ENCODE results near the gene RAB3GAP1.
"Not testable (repeated sequence)": the region's sequence is repeated elsewhere in the genome, so short reads cannot be mapped to it uniquely, and the experiment has no call there.

Gene RAB3GAP1

DNA sequence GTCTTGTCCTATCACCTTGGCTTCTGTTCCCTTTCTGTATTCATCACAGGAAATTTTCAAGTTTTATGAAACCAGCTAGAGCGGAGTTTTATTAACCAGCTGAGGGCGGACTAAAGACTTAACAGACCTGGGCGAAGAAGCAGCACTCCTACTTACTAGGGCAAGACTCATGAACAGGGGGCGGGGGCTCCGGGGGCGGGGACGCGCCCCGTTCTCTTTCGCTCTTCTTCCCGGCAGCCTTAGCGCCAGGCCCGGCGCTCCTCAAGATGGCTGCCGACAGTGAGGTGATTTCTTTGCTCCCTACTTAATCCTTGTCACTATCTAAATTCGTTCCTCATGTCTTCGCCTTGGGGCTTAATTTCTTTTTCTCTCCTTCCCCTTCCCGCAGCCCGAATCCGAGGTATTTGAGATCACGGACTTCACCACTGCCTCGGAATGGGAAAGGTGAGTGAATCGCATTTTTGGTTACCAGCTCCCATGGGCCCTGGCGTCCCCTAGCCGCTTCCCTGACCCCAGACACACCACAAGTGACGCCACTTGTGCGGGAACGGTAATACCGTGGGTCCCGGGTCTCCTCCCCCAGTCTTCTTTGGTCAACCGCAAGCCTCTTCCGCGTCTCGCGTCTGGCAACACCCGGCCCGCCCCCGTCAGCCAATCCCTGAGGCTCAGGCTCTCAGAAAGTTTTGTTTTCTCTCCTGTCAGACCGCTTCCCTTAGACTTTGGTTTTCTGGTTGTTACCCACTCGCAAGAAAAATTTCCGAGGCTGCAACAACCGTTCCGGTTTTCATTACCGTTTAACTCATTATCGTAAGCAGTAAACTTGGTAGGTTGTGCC is at the start of gene RAB3GAP1:
TSS of gene RAB3GAP1 (plus strand) at position 251 of the 835 bp plus-strand sequence. CDS start at position 267, 16 bp downstream.
- DNase-seq: peak; percentile 95

GRCh38 chr2:135002836-135003235 is 49.3 kb upstream of the RAB3GAP1 start:
- DNase-seq: no peak

GRCh38 chr2:135004005-135004746 is 47.9 kb upstream of the RAB3GAP1 start:
- peak; percentile 81 for DNase-seq

DNA sequence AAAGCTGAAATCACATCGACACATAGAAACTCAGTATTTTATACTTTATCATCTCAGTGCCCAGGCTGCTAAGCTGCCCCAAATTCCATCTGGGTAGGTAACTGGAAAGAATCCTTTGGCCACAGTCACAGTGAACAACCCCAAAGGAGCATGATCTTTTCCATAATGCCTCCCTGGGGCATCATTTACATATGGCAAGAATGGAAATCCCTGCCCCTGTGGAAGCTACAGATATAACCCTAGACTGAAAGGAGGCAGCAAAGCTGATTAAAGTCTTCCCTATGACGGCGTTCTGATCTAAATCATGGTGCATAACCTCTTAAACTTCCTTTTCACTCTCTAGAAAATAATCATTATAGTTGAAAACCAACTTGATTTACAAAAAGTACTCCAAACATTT is 46.3 kb upstream of the RAB3GAP1 start:
- no peak for DNase-seq

DNA sequence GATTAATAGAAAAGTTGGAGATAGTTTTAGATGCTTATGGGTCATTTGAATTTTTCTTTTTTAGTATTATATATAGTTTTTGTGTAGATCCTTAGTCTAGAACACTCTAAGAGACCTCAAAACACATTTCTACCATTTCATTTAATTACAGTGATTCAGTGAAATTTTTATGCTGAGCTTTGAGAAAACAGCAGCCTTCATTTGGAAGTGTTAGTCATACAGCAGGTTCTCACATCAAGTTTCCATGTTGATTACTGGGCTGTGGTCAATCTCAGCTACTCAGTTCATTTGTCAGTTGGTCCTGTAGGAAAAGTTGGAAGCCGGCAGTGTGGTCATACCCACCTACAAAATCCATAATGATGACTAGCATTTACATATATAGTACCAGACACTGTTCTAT is 42.8 kb upstream of the RAB3GAP1 start:
- no peak for DNase-seq

- DNase-seq: peak; percentile 36
These were observed 41.7 kb upstream of the RAB3GAP1 start for GRCh38 chr2:135010200-135010942.

- no peak for DNase-seq
These were observed 40.5 kb upstream of the RAB3GAP1 start for GRCh38 chr2:135011633-135012032.

DNA sequence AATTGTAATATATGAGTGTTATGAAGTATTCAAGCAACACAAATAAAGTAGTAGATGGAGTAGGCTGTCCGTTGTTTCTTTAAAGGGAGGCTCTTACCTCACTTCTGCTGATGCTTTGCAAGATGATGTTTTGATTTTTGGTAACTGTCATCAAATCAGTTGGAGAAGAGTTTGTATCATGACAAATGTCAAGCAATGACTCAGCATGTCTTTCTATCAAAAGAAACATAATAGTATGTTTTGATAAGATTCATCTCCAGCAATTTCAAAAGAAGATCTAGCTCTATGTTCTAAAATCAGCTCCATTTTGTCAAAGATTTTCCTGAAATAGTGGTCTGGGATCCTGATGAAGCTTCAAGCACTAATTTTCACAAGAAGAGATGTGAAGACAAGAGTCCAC is 30.5 kb upstream of the RAB3GAP1 start:
- no peak for DNase-seq

DNA sequence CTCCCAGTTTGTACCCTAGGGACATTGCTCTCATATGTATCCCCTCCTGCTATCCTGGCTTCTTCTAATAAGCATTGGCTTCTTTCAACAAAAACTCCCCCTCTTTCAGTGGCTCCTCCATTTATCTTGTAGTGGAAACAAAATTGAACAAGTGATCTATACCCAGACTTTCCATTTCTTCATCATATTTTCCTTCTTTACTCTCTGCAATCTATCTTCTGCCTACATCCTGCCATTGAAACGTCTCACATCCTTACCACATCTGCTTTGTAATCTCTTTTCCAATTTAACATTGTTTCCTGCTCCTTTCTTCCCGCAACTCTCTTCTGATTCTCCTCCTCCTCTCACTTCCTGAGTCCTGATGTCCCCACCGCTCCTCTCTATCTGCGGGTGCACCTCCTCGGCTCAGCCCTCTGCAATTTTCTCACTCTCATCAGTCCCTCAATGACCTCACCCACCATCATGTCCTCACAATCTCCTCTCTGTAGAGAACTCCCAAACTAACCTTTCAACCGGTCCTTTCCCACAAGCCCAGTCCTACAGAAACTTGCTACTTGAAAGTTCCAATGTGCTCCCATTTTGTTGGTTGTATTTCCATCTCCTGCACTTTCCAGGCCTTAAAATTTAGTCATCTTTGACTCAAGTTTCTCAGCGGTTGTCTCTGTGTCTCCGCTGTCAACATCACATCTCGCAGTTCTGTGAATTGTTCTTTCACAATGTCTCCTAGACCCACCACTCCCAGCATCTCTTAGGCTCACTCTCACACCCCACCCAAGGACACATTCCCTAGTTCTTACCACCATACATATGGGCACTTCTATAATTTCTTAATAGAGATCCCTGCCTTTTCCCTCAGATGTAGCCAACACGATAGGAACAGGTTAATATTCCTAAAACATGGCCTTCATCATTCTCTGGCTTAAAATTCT is 28.9 kb upstream of the RAB3GAP1 start:
- no peak for DNase-seq

DNA sequence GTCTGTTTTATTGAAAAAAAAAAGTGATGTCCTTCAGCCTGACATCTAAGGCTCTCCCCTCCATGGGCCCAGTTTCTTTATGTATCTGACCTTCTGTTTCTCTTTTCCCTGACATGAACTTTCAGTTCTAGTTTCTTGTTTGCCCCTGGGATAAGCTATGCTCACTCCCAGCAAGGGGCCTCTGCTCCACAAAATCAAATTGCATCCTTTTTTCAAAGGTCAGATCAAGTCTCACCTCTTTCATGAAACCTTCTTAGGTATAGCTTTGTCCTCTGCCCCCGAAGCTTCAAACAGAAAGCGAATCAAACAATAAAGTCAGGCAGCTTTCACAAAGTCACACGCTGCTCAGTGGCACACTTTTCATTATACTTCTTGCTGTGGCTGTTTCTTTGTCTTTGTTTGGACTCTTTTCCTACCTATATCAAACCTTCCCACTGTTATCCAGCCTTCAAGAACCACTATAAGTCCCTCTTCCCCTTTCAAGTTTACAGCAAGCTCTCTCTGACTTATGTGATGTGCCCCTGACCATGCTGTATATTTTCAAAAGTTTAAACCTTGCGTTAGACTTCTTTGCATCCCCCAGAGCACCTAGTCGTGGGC is 28.1 kb upstream of the RAB3GAP1 start:
- no peak for DNase-seq

DNA sequence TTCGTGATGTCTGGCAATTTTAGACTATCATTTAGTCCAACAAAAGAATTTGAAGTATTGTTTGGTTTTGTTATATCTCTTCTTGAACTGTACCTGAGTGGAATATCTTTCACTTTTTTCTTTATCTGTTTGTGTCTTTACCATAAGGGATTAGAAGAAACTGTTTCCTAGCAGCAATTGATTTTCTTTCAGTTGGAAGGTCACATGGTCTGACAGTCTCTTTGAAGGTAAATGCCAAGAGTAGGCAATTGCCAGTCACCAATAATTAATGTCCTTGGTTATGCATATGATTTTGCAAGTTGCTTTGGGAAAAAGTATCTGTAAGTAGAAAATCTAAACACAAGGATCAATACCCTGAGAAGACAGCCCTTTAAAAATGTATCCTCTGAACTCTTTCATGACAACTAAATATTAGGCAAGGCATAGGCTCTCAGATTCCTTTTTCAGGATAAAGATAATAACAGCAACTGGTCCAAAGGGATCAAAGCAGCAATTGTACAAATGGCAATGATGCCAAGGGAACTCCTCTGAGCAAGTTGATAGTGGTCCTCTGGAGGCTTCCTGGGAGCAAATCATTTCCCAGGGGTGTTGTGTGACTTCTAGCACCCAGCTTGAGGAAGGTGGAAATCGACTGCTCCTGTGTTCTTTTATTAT is 22.5 kb upstream of the RAB3GAP1 start:
- DNase-seq: no peak

DNA sequence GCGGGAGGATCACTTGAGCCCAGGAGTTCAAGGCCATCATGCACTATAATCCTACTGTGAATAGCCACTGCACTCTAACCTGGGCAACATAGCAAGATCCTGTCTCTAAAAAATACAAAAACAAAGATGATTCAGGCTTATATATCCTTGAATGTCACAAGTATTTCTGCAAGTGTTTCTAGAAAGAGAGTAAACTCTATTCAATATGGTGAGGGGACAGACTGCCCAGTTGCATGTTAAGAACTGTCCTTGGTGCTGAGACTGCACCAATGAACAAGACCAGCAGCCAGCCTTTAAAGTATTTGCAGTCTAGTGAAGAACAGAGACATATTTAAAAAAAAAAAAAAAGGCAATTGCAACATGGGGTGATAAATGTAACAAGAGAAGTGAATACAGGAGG is 21.3 kb upstream of the RAB3GAP1 start:
- peak; percentile 5 for DNase-seq

DNA sequence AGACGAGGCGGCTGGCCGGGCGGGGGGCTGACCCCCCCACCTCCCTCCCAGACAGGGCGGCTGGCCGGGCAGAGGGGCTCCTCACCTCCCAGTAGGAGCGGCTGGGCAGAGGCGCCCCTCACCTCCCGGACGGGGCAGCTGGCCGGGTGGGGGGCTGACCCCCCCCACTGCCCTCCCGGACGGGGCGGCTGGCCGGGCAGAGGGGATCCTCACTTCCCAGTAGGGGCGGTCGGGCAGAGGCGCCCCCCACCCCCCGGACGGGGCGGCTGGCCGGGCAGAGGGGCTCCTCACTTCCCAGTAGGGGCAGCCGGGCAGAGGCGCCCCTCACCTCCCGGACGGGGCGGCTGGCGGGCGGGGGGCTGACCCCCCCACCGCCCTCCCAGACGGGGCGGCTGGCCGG is 18.9 kb upstream of the RAB3GAP1 start:
- not testable (repeated sequence) for DNase-seq

GRCh38 chr2:135037831-135038230 is 14.3 kb upstream of the RAB3GAP1 start:
- DNase-seq: no peak

- peak; percentile 27 for DNase-seq
These were observed 8.7 kb upstream of the RAB3GAP1 start for GRCh38 chr2:135043345-135043744.

DNA sequence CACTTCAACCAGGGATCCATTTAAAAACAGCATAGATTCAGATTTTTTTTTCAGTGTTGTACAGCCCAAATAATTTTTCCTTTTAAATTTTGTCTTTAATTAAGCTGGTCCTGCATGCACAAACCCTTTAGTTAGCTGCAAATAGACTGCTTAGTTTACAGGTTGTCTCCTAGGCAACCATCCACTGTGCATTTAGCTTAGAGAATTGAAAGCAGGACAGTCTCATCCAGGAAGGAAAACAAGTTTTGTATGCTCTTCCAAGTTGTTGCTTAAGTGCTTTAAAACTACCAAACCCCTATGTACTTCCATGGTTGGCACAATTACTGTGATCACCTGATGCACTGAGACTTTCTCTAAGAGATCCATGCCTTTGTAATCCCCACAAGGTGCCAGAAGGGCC is 4.8 kb upstream of the RAB3GAP1 start, which contains the start of gene MAP3K19:
TSS of gene MAP3K19 (minus strand) at position 148 of the 400 bp plus-strand sequence. CDS start 22,800 bp downstream, outside the sequence.
- DNase-seq: no peak

DNA sequence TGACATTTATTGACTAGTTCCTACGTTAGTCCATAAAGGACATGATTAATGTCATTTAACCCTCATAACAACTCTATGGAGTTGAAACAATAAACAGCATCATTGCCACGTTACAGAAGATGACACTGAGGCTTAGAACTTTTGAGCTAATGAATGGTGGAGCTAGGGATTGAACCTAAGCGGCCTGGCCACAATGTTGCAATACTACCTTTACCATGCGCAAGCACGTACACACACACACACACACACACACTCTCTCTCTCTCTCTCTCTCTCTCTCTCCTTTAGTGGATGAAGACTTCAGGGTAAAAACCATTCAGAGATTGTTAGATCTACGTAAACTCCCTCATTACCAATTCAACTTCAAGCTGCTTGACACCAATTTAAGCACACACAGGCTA is 4.0 kb upstream of the RAB3GAP1 start:
- DNase-seq: no peak

- no peak for DNase-seq
These were observed 2.0 kb upstream of the RAB3GAP1 start for GRCh38 chr2:135050132-135050531.

DNA sequence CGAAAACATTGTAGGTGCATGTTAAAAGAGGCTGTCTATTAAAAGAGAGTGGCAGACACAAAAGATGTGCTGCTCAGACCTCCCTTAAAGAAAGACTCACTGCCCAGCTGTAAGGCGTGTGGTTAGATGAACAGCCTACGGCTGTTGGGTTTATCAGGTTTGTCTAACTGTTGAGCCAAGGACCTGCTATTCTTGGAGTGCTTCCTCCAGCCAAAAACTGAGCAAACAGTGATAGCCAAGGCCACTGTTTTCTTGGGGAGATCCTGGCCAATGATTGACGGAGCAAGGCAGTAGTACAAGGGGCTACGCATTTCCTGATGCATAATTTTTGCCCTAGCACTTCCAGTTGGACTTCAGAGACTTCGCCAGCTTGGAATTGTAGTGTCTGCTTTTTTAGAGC is 1.4 kb upstream of the RAB3GAP1 start:
- DNase-seq: no peak

DNA sequence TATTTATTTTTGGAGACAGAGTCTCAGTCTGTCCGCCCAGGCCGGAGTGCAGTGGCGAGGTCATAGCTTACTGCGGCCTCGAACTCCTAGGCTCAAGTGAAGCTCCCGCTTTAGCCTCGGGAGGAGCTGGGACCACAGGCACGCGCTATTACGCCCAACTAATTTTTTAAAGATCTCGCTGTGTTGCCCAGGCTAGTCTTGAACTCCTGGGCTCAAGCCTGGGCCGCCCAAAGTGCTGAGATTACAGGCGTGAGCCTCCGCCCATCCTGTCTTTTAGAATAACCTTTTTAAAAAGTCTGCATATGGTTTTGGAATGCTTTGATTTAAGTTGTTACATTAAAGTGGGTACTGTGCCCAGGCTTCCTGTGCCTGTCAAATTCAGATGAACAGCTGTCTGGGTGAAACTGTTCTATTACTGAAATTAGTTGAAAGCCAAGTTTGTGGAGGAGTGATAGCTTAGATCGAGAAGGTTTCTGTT is 944 bp downstream of the RAB3GAP1 start:
- peak; percentile 78 for DNase-seq

- DNase-seq: no peak
These were observed 3.2 kb downstream of the RAB3GAP1 start for GRCh38 chr2:135055182-135055786.
